GM12878 (cell line): ENCODE measurements around the gene INHBC. TPM values are rescaled to one million over a fixed set of nuclear protein-coding genes. Genes with fewer than 3 reads are reported as not detected.
A peak's percentile ranks its signal among the peaks of the same experiment; 100 is the strongest.

ENCODE experiments used
- ATAC-seq: fragments of 200-7000 bp; cut with Tn5 transposase; 3 replicates; pipeline ENCODE4 v1.9.1; 2020; ENCODE audit warnings: mild to moderate bottlenecking, moderate library complexity
- BruUV-seq: library from RNA; stranded (reverse); fragments of 400-500 nt; replicated peaks from 2 replicates; lab custom pipeline; 2021; lab: Mats Ljungman, UMichigan
- CTCF ChIA-PET: fragments of 300-600 bp; sonication (Branson Sonifier 250); formaldehyde crosslinking; extraction: SDS; loops from one replicate; lab custom pipeline; 2021; ENCODE audit warnings: inconsistent platforms; lab: Yijun Ruan, JAX
- POLR2A ChIA-PET: fragments of 350-600 bp; formaldehyde crosslinking; extraction: SDS; loops from one replicate; lab custom pipeline; 2021; ENCODE audit warnings: inconsistent platforms; lab: Charles Lee
- RAD21 ChIA-PET: fragments of 300-600 bp; sonication (Branson Sonifier 250); formaldehyde crosslinking; loops from one replicate; lab custom pipeline; 2023; ENCODE audit warnings: antibody characterized with exemption; ENCODE audit not compliant: unreplicated experiment; lab: Charles Lee
- SMC1A ChIA-PET: fragments of 300-600 bp; sonication (Branson Sonifier 250); formaldehyde crosslinking; loops from one replicate; lab custom pipeline; 2023; ENCODE audit not compliant: unreplicated experiment, uncharacterized antibody; lab: Charles Lee
- DNase-seq: peaks from one replicate; pipeline ENCODE4 v3.0.0-alpha.2; 2011; ENCODE audit warnings: low read depth, low spot score
- FAIRE-seq: peaks from 3 replicates; lab custom pipeline; 2011; peaks lifted over from hg19 to GRCh38; lab: Jason Lieb, UNC
- H2AFZ ChIP-seq: 2 replicates; pipeline ENCODE4 v1.6.0; 2011; ENCODE audit warnings: low read depth, low read length, control low read depth; ENCODE audit not compliant: control insufficient read depth
- H3K27ac ChIP-seq: 2 replicates; pipeline ENCODE4 v1.5.1; 2011; ENCODE audit warnings: control low read depth; ENCODE audit not compliant: control insufficient read depth, insufficient read depth
- H3K27me3 ChIP-seq, 2 experiments: replicated peaks in 1 of 2; 2 replicates each; pipeline versions ENCODE4 v1.6.0 to v1.6.1; 2011; ENCODE audit warnings: low read length in 1 of 2; ENCODE audit not compliant: control insufficient read depth in 2 of 2, insufficient read depth in 2 of 2
- H3K36me3 ChIP-seq, 2 experiments: 2 replicates each; pipeline ENCODE4 v1.5.1; 2011; ENCODE audit warnings: low read length in 1 of 2; ENCODE audit not compliant: control insufficient read depth in 2 of 2, insufficient read depth in 2 of 2
- H3K4me1 ChIP-seq: 2 replicates; pipeline ENCODE4 v1.6.1; 2011; ENCODE audit warnings: mild to moderate bottlenecking, low read length, moderate library complexity, mixed read lengths; ENCODE audit not compliant: control insufficient read depth, insufficient read depth
- H3K4me2 ChIP-seq: 2 replicates; pipeline ENCODE4 v1.6.0; 2011; ENCODE audit warnings: control low read depth; ENCODE audit not compliant: control insufficient read depth, insufficient read depth
- H3K4me3 ChIP-seq: fragments of 200-600 bp; sonication (generic); 2 replicates; pipeline ENCODE4 v1.5.1; 2016
- H3K79me2 ChIP-seq: 2 replicates; pipeline ENCODE4 v1.6.0; 2011; ENCODE audit warnings: low read length; ENCODE audit not compliant: control insufficient read depth, insufficient read depth
- H3K9ac ChIP-seq: 2 replicates; pipeline ENCODE4 v1.8.0; 2011; ENCODE audit warnings: low read length, control low read depth, mixed read lengths; ENCODE audit not compliant: control insufficient read depth, insufficient read depth
- H3K9me3 ChIP-seq: replicated peaks from 3 replicates; pipeline ENCODE4 v1.5.1; 2011; ENCODE audit warnings: mild to moderate bottlenecking, low read length; ENCODE audit not compliant: control insufficient read depth, insufficient read depth
- H4K20me1 ChIP-seq: 2 replicates; pipeline ENCODE4 v1.6.0; 2011; ENCODE audit not compliant: control insufficient read depth, insufficient read depth
- BACH1 ChIP-seq: fragments of 450-650 bp; IDR thresholded peaks from 2 replicates; pipeline ENCODE4 v1.6.1; 2017; ENCODE audit warnings: mild to moderate bottlenecking, borderline replicate concordance
- CHD2 ChIP-seq: IDR thresholded peaks from 2 replicates; pipeline ENCODE4 v1.6.1; 2011; ENCODE audit warnings: low read depth, low read length, improper control_type of control experiment, borderline replicate concordance
- EGR1 ChIP-seq, 2 experiments: IDR thresholded peaks; 1 replicate in 1 of 2; 2 replicates in 1 of 2; pipeline ENCODE4 v1.6.1; 2011 to 2012; ENCODE audit warnings: low read depth in 2 of 2, low read length in 2 of 2, borderline replicate concordance in 1 of 2, mild to moderate bottlenecking in 1 of 2, moderate library complexity in 1 of 2
- HDGF ChIP-seq: fragments of 450-650 bp; IDR thresholded peaks from 2 replicates; pipeline ENCODE4 v1.6.1; 2016; ENCODE audit warnings: antibody characterized with exemption
- IKZF1 ChIP-seq: fragments of 450-650 bp; conservative IDR thresholded peaks from 2 replicates; pipeline ENCODE4 v1.6.1; 2017; ENCODE audit warnings: antibody characterized with exemption, mild to moderate bottlenecking
- KLF5 ChIP-seq: fragments of 450-650 bp; IDR thresholded peaks from 2 replicates; pipeline ENCODE4 v1.6.1; 2014; ENCODE audit warnings: mild to moderate bottlenecking; ENCODE audit not compliant: partially characterized antibody
- NR2C2 ChIP-seq: IDR thresholded peaks from 2 replicates; pipeline ENCODE4 v1.6.1; 2011; ENCODE audit warnings: borderline replicate concordance, low read depth; ENCODE audit not compliant: control insufficient read depth, insufficient read length
- NR2F1 ChIP-seq: fragments of 450-650 bp; conservative IDR thresholded peaks from 2 replicates; pipeline ENCODE4 v1.6.1; 2017; ENCODE audit warnings: mild to moderate bottlenecking
- PBX3 ChIP-seq: IDR thresholded peaks from 2 replicates; pipeline ENCODE4 v1.6.1; 2011; ENCODE audit warnings: mild to moderate bottlenecking, low read depth, low read length, moderate library complexity; ENCODE audit not compliant: insufficient replicate concordance
- POLR2A ChIP-seq: IDR thresholded peaks from 2 replicates; pipeline ENCODE4 v1.6.1; 2011; ENCODE audit warnings: low read depth, mild to moderate bottlenecking, low read length
- POLR2AphosphoS5 ChIP-seq: IDR thresholded peaks from 2 replicates; pipeline ENCODE4 v1.6.1; 2011; ENCODE audit warnings: mild to moderate bottlenecking, low read length, inconsistent platforms
- RUNX3 ChIP-seq: IDR thresholded peaks from 2 replicates; pipeline ENCODE4 v1.6.1; 2012; ENCODE audit warnings: low read length, inconsistent platforms
- SIN3A ChIP-seq: IDR thresholded peaks from 2 replicates; pipeline ENCODE4 v1.6.1; 2012; ENCODE audit warnings: low read depth, low read length, improper control_type of control experiment
- SPI1 ChIP-seq: IDR thresholded peaks from 2 replicates; pipeline ENCODE4 v1.6.1; 2011; ENCODE audit warnings: low read depth, mild to moderate bottlenecking, low read length, moderate library complexity, borderline replicate concordance; ENCODE audit not compliant: insufficient read depth
- ZNF24 ChIP-seq: fragments of 450-650 bp; IDR thresholded peaks from 2 replicates; pipeline ENCODE4 v1.6.1; 2017; ENCODE audit warnings: antibody characterized with exemption, mild to moderate bottlenecking
- ZNF687 ChIP-seq: fragments of 450-650 bp; IDR thresholded peaks from 2 replicates; pipeline ENCODE4 v1.6.1; 2017; ENCODE audit warnings: mild to moderate bottlenecking, moderate library complexity
- WGBS: methylation state at CpG from one replicate; pipeline ENCODE4 v1.1.6; 2016; ENCODE audit warnings: low lambda C conversion rate; ENCODE audit not compliant: insufficient replicate concordance, insufficient coverage; ENCODE audit errors: missing lambda C conversion rate; 5-methylcytosine and 5-hydroxymethylcytosine counted together
- in situ Hi-C: fragments of 300-500 bp; cut with MboI; formaldehyde crosslinking; loops from 9 replicates; pipeline ENCODE4 v1.14.3; 2018; ENCODE audit warnings: mixed read lengths
- intact Hi-C: fragments of 100-400 bp; cut with micrococcal nuclease; formaldehyde crosslinking; loops from one replicate; pipeline ENCODE4 v1.14.2; 2022; ENCODE audit not compliant: unreplicated experiment
- polyA plus RNA-seq, 11 experiments: library from polyadenylated mRNA; depleted of rRNA in 4 of 11; unstranded in 6 of 11; stranded (reverse) in 5 of 11; fragments of >200 nt; fragmentation: Nextera tagmentation in 4 of 11; fragmentation: Illumina TruSeq in 1 of 11; extraction: Ambion mirVana in 4 of 11; extraction: Trizol in 1 of 11; gene quantifications; 1 replicate in 1 of 11; 2 replicates in 10 of 11; pipeline versions ENCODE4 v1.2.1 to v1.2.3, GENCODE V29; 2011 to 2016; ENCODE audit warnings: inconsistent platforms in 2 of 11, missing spikeins in 2 of 11, low read depth in 1 of 11
- total RNA-seq, 4 experiments: library from RNA; depleted of rRNA in 3 of 4; stranded (reverse); fragments of >200 nt in 3 of 4; fragmentation: Illumina TruSeq in 1 of 4; extraction: Trizol in 1 of 4; gene quantifications; 2 replicates each; pipeline versions ENCODE4 v1.2.1 to v1.2.3, GENCODE V29; 2013 to 2021

The INHBC gene
- total and polyA plus RNA-seq, 10 of the 15 experiments (the other 5 are each of a cell fraction or from before 2014, with no cell fraction given), result 0.04 to 0.22 (median 0.13) TPM; not detected in 5

GRCh38 chr12:57477710-57478681 is 43.4 kb downstream of the INHBC start:
- FAIRE-seq, result no peak
- Histone ChIP-seq H3K4me2 (peak overlapping the region; percentile 99), H3K4me3 (peak overlapping the region; percentile 92), H3K27ac (peak overlapping the region; percentile 85), H3K36me3 (peaks cover 1 to 17% of the 10 kb centered on the region in 2 experiments), H3K9ac (peak overlapping the region; percentile 74), H3K79me2 (peaks cover 44% of the 10 kb centered on the region), H3K27me3 (no peaks in the 10 kb centered on the region), H4K20me1 (no peaks in the 10 kb centered on the region), H2AFZ (peak overlapping the region; percentile 76), H3K9me3 (no peaks in the 10 kb centered on the region), H3K4me1 (peaks cover 34% of the 10 kb centered on the region)
- peak; percentile 41 for DNase-seq
- peak; percentile 62 for ATAC-seq
- intact Hi-C loops (loop anchor here (5.0 to 10.0 kb wide), 2 partner anchors 44 to 277 kb away; partner anchors contain the start of genes CDK4, DDIT3, MARCHF9 and MBD6), in situ Hi-C loops (no loop called here)
- CTCF ChIA-PET, result interaction anchor here (0.7 to 8.1 kb wide), 14 partner anchors 8 to 264 kb away, joined by 3 to 114 read pairs (median 7); partner anchors contain the start of genes DDIT3, GLI1 and INHBE
- SMC1A ChIA-PET, result interaction anchor here (0.6 to 2.7 kb wide), 11 partner anchors 12 to 69 kb away, joined by 3 to 18 read pairs (median 8); partner anchors contain the start of genes DCTN2, DDIT3 and GLI1
- BruUV-seq, result no TSS peak
- 10% methylated on average over 11 of the region's 12 CpGs for WGBS
- POLR2A ChIA-PET, result interaction anchor here (0.6 to 2.5 kb wide), 13 partner anchors 8 to 267 kb away, joined by 3 to 16 read pairs (median 8); partner anchors contain the start of genes DDIT3, INHBE and TSPAN31
- RAD21 ChIA-PET, result interaction anchor here (0.7 to 2.0 kb wide), 11 partner anchors 15 to 267 kb away, joined by 3 to 15 read pairs (median 4); partner anchors contain the start of genes DCTN2, DDIT3, GLI1 and INHBE
- TF ChIP-seq EGR1 (IDR thresholded peaks at IDR 0.05; ENCODE audit: borderline replicate concordance in 1 of 2, low read depth in 2 of 2, low read length in 2 of 2) (0 out of 3 replicates have a peak, but pooled peaks of 1 of the 2 experiments have one; percentile 37), POLR2AphosphoS5 (0 out of 2 replicates have a peak, but pooled peaks have one; percentile 35), SPI1 (peak; percentile 51; the same call in 1 of the 2 replicates), ZNF687 (0 out of 2 replicates have a peak, but pooled peaks have one; percentile 46), KLF5 (peak; percentile 12), PBX3 (no peak), CHD2 (peak; percentile 23; the same call in 1 of the 2 replicates), HDGF (peak; percentile 62; the same call in 1 of the 2 replicates), ZNF24 (no peak), NR2C2 (no peak), POLR2A (peak; percentile 68), IKZF1 (peak; percentile 54; the same call in 1 of the 2 replicates), BACH1 (0 out of 2 replicates have a peak, but pooled peaks have one; percentile 29), NR2F1 (peak; percentile 28; the same call in 1 of the 2 replicates), SIN3A (no peak), RUNX3 (peak; percentile 42; the same call in 1 of the 2 replicates)
